Measurements from ENCODE around the gene OR10Z1.

GRCh38 chr1:158638904-158639303 is 33.8 kb downstream of the OR10Z1 start:
- TF ChIP-seq CTCF (IDR thresholded peaks at IDR 0.05) (no peak), POLR2AphosphoS5 (IDR thresholded peaks at IDR 0.05; ENCODE audit: low read depth, low read length) (no peak)
